PC-3 (cell line): Measurements from ENCODE around the gene TMEM59. TPM values are rescaled to one million over a fixed set of nuclear protein-coding genes. Genes with fewer than 3 reads are reported as not detected.
"Not testable (repeated sequence)": the region's sequence is repeated elsewhere in the genome, so short reads cannot be mapped to it uniquely, and the experiment has no call there.

Source experiments
- ATAC-seq: fragments of 200-7000 bp; cut with Tn5 transposase; 2 replicates; pipeline ENCODE4 v1.9.1; 2020; ENCODE audit warnings: mild to moderate bottlenecking, moderate library complexity
- BruUV-seq: library from RNA; stranded (reverse); fragments of 400-500 nt; replicated peaks from 2 replicates; lab custom pipeline; 2021; lab: Mats Ljungman, UMichigan
- CTCF ChIA-PET: fragments of 300-600 bp; sonication (Branson Sonifier 250); formaldehyde crosslinking; loops from one replicate; lab custom pipeline; 2022; ENCODE audit warnings: antibody characterized with exemption; lab: Charles Lee
- POLR2A ChIA-PET: fragments of 300-600 bp; sonication (Branson Sonifier 250); formaldehyde crosslinking; loops from one replicate; lab custom pipeline; 2022; ENCODE audit warnings: antibody characterized with exemption; ENCODE audit not compliant: unreplicated experiment; lab: Charles Lee
- DNase-seq: peaks from one replicate; pipeline ENCODE4 v3.0.0-alpha.2; 2015
- H2AFZ ChIP-seq: fragments of 300-600 bp; sonication (generic); 2 replicates; pipeline ENCODE4 v1.6.0; 2016; ENCODE audit warnings: antibody characterized with exemption, low read length
- H3F3A ChIP-seq: fragments of 300-600 bp; sonication (generic); one replicate; pipeline ENCODE4 v1.6.0; 2017; ENCODE audit warnings: antibody characterized with exemption, low read length, control low read depth, mild to moderate bottlenecking; ENCODE audit not compliant: unreplicated experiment
- H3K27ac ChIP-seq: fragments of 300-600 bp; sonication (generic); 2 replicates; pipeline ENCODE4 v1.5.1; 2016; ENCODE audit warnings: mild to moderate bottlenecking, low read length
- H3K27me3 ChIP-seq: fragments of 300-600 bp; sonication (generic); 2 replicates; pipeline ENCODE4 v1.6.1; 2016; ENCODE audit warnings: low read length, mixed read lengths
- H3K36me3 ChIP-seq: fragments of 300-600 bp; sonication (generic); 2 replicates; pipeline ENCODE4 v1.6.1; 2016; ENCODE audit warnings: low read depth, mixed run types, low read length, mixed read lengths
- H3K4me1 ChIP-seq: fragments of 300-600 bp; sonication (generic); 2 replicates; pipeline ENCODE4 v1.5.1; 2016; ENCODE audit warnings: low read length; ENCODE audit not compliant: insufficient read depth
- H3K4me2 ChIP-seq: fragments of 300-600 bp; sonication (generic); 2 replicates; pipeline ENCODE4 v1.6.0; 2016; ENCODE audit warnings: low read length
- H3K4me3 ChIP-seq: fragments of 300-600 bp; sonication (generic); 2 replicates; pipeline ENCODE4 v1.5.1; 2016; ENCODE audit warnings: mild to moderate bottlenecking, low read length, mixed read lengths
- H3K79me2 ChIP-seq: fragments of 300-600 bp; sonication (generic); 2 replicates; pipeline ENCODE4 v1.6.1; 2017; ENCODE audit warnings: low read length, mixed read lengths
- H3K9ac ChIP-seq: fragments of 300-600 bp; sonication (generic); 2 replicates; pipeline ENCODE4 v1.6.0; 2016; ENCODE audit warnings: mild to moderate bottlenecking, low read length
- H3K9me2 ChIP-seq: fragments of 300-600 bp; sonication (generic); replicated peaks from 2 replicates; pipeline ENCODE4 v1.6.1; 2016; ENCODE audit warnings: mixed run types, low read length, mixed read lengths
- H3K9me3 ChIP-seq: fragments of 300-600 bp; sonication (generic); 2 replicates; pipeline ENCODE4 v1.6.1; 2016; ENCODE audit warnings: low read length, mixed read lengths
- H4K20me1 ChIP-seq: fragments of 300-600 bp; sonication (generic); 2 replicates; pipeline ENCODE4 v1.6.1; 2016; ENCODE audit warnings: low read length, mixed read lengths
- CTCF ChIP-seq: fragments of 300-600 bp; sonication (generic); conservative IDR thresholded peaks from 2 replicates; pipeline ENCODE4 v1.5.1; 2017; ENCODE audit warnings: antibody characterized with exemption, low read depth, mild to moderate bottlenecking, low read length
- EZH2 ChIP-seq: fragments of 300-600 bp; sonication (generic); IDR thresholded peaks from one replicate; pipeline ENCODE4 v1.6.1; 2017; ENCODE audit warnings: antibody characterized with exemption, mild to moderate bottlenecking, low read length; ENCODE audit not compliant: unreplicated experiment
- EZH2phosphoT487 ChIP-seq: fragments of 300-600 bp; sonication (generic); IDR thresholded peaks from 2 replicates; pipeline ENCODE4 v1.6.1; 2018; ENCODE audit warnings: mild to moderate bottlenecking, antibody characterized with exemption, low read length, borderline replicate concordance
- intact Hi-C: fragments of 100-400 bp; cut with micrococcal nuclease; formaldehyde crosslinking; loops from 2 replicates; pipeline ENCODE4 v1.9.0; 2023
- total RNA-seq: library from RNA; depleted of rRNA; stranded (reverse); fragments of >200 nt; gene quantifications from 2 replicates; pipeline ENCODE4 v1.2.3, GENCODE V29; 2014

The TMEM59 gene
- total RNA-seq, 1 experiment from 2014 or later = 133 TPM

DNA sequence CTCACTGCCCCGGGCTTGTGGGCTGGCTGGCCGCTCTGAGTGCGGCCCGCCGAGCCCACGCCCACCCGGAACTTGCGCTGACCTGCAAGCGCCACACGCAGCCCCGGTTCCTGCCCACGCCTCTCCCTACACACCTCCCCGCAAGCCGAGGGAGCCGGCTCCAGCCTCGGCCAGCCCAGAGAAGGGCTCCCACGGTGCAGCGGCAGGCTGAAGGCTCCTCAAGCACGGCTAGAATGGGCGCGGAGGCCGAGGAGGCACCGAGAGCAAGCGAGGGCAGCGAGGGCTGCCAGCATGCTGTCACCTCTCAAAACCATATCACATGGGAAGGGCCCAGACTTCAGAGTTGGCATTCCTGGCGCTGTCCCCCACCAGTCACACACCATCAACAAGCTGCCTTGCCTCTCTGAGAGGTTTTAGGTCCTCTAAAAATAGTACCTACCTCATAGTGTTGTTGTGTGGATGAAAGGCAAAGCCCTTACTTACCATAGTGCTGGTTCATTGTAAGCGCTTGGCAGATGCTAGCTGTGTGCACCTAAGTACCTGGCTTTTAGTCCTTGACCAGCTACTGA lies 48.4 kb downstream of the TMEM59 start:
- H3K4me1 ChIP-seq = no peaks in the 10 kb centered on the region
- no peaks in the 10 kb centered on the region for H3K79me2 ChIP-seq
- no peak overlapping the region for H2AFZ ChIP-seq
- ChIA-PET CTCF (no interaction called here), POLR2A (no interaction called here)
- no peaks in the 10 kb centered on the region for H4K20me1 ChIP-seq
- no peaks in the 10 kb centered on the region for H3K36me3 ChIP-seq
- H3K27ac ChIP-seq = no peak overlapping the region
- H3K4me3 ChIP-seq = no peak overlapping the region
- no peak overlapping the region for H3K9ac ChIP-seq
- DNase-seq (no peak), ATAC-seq (no peak)
- no peaks in the 10 kb centered on the region for H3K9me3 ChIP-seq
- H3F3A ChIP-seq = no peaks in the 10 kb centered on the region
- TF ChIP-seq EZH2phosphoT487 = no peak
- no peak for TF ChIP-seq EZH2
- TF ChIP-seq CTCF = no peak
- no TSS peak for BruUV-seq
- no peak overlapping the region for H3K4me2 ChIP-seq
- no peaks in the 10 kb centered on the region for H3K9me2 ChIP-seq
- intact Hi-C loops = no loop called here
- no peaks in the 10 kb centered on the region for H3K27me3 ChIP-seq

DNA sequence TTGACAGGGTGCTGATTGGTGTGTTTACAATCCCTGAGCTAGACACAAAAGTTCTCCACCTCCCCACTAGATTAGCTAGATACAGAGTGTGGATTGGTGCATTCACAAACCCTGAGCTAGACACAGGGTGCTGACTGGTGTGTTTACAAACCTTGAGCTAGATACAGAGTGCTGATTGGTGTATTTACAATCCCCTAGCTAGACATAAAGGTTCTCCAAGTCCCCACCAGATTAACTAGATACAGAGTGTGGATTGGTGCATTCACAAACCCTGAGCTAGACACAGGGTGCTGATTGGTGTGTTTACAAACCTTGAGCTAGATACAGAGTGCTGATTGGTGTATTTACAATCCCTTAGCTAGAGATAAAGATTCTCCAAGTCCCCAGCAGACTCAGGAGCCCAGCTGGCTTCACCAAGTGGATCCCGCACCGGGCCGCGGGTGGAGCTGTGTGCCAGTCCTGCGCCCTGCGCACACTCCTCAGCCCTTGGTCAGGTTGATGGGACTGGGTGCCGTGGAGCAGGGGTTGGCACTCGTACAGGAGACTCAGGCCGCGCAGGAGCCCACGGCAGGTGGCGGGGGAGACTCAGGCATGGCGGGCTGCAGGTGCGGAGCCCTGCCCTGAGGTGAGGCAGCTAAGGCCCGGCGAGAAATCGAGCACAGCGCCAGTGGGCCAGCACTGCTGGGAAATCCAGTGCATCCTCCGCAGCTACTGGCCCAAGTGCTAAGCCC lies 49.1 kb downstream of the TMEM59 start:
- H3K27me3 ChIP-seq, CTCF ChIA-PET, H3K36me3 ChIP-seq, DNase-seq, ATAC-seq, intact Hi-C loops, H3K9me3 ChIP-seq, H3F3A ChIP-seq, H3K4me2 ChIP-seq, H3K9me2 ChIP-seq, BruUV-seq, H3K4me1 ChIP-seq, H2AFZ ChIP-seq, H4K20me1 ChIP-seq, H3K9ac ChIP-seq, H3K79me2 ChIP-seq, H3K27ac ChIP-seq, H3K4me3 ChIP-seq: not testable (repeated sequence)
- POLR2A ChIA-PET = interaction anchor here (0.7 kb wide), 1 partner anchor 142 kb away, joined by 4 read pairs; no protein-coding TSS in a partner anchor

GRCh38 chr1:54003249-54003646 lies 49.8 kb downstream of the TMEM59 start:
- H3K79me2 ChIP-seq = no peaks in the 10 kb centered on the region
- H4K20me1 ChIP-seq = no peaks in the 10 kb centered on the region
- ChIA-PET POLR2A (interaction anchor here (0.7 kb wide), 1 partner anchor 141 kb away, joined by 4 read pairs; no protein-coding TSS in a partner anchor), CTCF (no interaction called here)
- ATAC-seq (no peak), DNase-seq (no peak)
- no peak overlapping the region for H3K9ac ChIP-seq
- H3K9me2 ChIP-seq = no peaks in the 10 kb centered on the region
- BruUV-seq = no TSS peak
- H3K4me2 ChIP-seq = no peak overlapping the region
- H3K27ac ChIP-seq = no peak overlapping the region
- no peaks in the 10 kb centered on the region for H3F3A ChIP-seq
- H3K27me3 ChIP-seq = no peaks in the 10 kb centered on the region
- no peak overlapping the region for H3K4me3 ChIP-seq
- intact Hi-C loops = no loop called here
- H2AFZ ChIP-seq = no peak overlapping the region
- TF ChIP-seq CTCF (no peak), EZH2 (no peak), EZH2phosphoT487 (no peak)
- no peaks in the 10 kb centered on the region for H3K36me3 ChIP-seq
- H3K9me3 ChIP-seq = no peaks in the 10 kb centered on the region
- H3K4me1 ChIP-seq = no peaks in the 10 kb centered on the region
